A549 (cell line): ENCODE results near the gene NPAS2. TPM values are rescaled to one million over a fixed set of nuclear protein-coding genes. Genes with fewer than 3 reads are reported as not detected.

Experiments used
- ATAC-seq, 2 experiments: fragments of 200-7000 bp in 1 of 2; fragments of >200 bp in 1 of 2; cut with Nextera tagmentation in 1 of 2; cut with Tn5 transposase in 1 of 2; 3 replicates each; pipeline versions ENCODE4 v1.8.0 to v1.9.1; 2018 to 2020; ENCODE audit warnings: mild to moderate bottlenecking in 1 of 2, moderate library complexity in 1 of 2
- CTCF ChIA-PET: fragments of 300-600 bp; sonication (Branson Sonifier 250); formaldehyde crosslinking; extraction: SDS; loops from one replicate; lab custom pipeline; 2021; ENCODE audit warnings: antibody characterized with exemption, inconsistent platforms; lab: Yijun Ruan, JAX
- POLR2A ChIA-PET: fragments of 350-600 bp; formaldehyde crosslinking; extraction: SDS; loops from one replicate; lab custom pipeline; 2021; ENCODE audit warnings: antibody characterized with exemption, inconsistent platforms; lab: Yijun Ruan, JAX
- DNase-seq, 2 experiments: peaks; one replicate each; pipeline versions ENCODE4 v3.0.0 to v3.0.0-alpha.2; 2011 to 2016; ENCODE audit warnings: low read depth in 1 of 2, low spot score in 1 of 2
- FAIRE-seq: peaks from 2 replicates; lab custom pipeline; 2011; peaks lifted over from hg19 to GRCh38; lab: Jason Lieb, UNC
- H3K27ac ChIP-seq, 2 experiments: fragments of >200 bp; sonication (Bioruptor Twin); formaldehyde crosslinking; 3 replicates each; pipeline ENCODE4 v1.5.1; 2016 to 2017
- H3K4me1 ChIP-seq: fragments of >200 bp; sonication (Bioruptor Twin); formaldehyde crosslinking; 3 replicates; pipeline ENCODE4 v1.6.1; 2016
- H3K4me2 ChIP-seq: fragments of >200 bp; sonication (Bioruptor Twin); formaldehyde crosslinking; 3 replicates; pipeline ENCODE4 v1.6.1; 2016
- H3K4me3 ChIP-seq: fragments of >200 bp; sonication (Bioruptor Twin); formaldehyde crosslinking; 3 replicates; pipeline ENCODE4 v1.5.1; 2016
- H3K9me3 ChIP-seq: fragments of >200 bp; sonication (Bioruptor Twin); formaldehyde crosslinking; 3 replicates; pipeline ENCODE4 v1.6.1; 2016
- BHLHE40 ChIP-seq: IDR thresholded peaks from 2 replicates; pipeline ENCODE4 v1.6.1; 2012; ENCODE audit warnings: low read depth, low read length, inconsistent platforms
- CBX2 ChIP-seq: fragments of 200-600 bp; sonication (generic); IDR thresholded peaks from 2 replicates; pipeline ENCODE4 v1.6.1; 2016; ENCODE audit warnings: low read depth, mild to moderate bottlenecking, borderline replicate concordance
- CHD2 ChIP-seq: fragments of 150-350 bp; IDR thresholded peaks from 2 replicates; pipeline ENCODE4 v1.6.1; 2014; ENCODE audit warnings: low read length; ENCODE audit not compliant: partially characterized antibody
- CTCF ChIP-seq: fragments of >200 bp; sonication (Bioruptor Twin); formaldehyde crosslinking; IDR thresholded peaks from 3 replicates; pipeline ENCODE4 v1.5.1; 2016
- EHMT2 ChIP-seq: fragments of 200-600 bp; sonication (generic); IDR thresholded peaks from 2 replicates; pipeline ENCODE4 v1.6.1; 2016; ENCODE audit warnings: antibody characterized with exemption, low read depth, mild to moderate bottlenecking, moderate library complexity
- EP300 ChIP-seq, 2 experiments: fragments of >200 bp; sonication (Bioruptor Twin); formaldehyde crosslinking; IDR thresholded peaks; 2 replicates in 1 of 2; 3 replicates in 1 of 2; pipeline ENCODE4 v1.6.1; 2016 to 2017
- ESRRA ChIP-seq: fragments of 150-350 bp; IDR thresholded peaks from 2 replicates; pipeline ENCODE4 v1.6.1; 2014; ENCODE audit warnings: mild to moderate bottlenecking, low read length, borderline replicate concordance
- FOXS1 ChIP-seq: fragments of 250-450 bp; sonication (Bioruptor Pico); IDR thresholded peaks from 2 replicates; pipeline ENCODE4 v1.5.0; 2020; ENCODE audit warnings: mild to moderate bottlenecking, moderate library complexity
- HOXA7 ChIP-seq: fragments of 250-450 bp; sonication (Bioruptor Pico); IDR thresholded peaks from 2 replicates; pipeline ENCODE4 v1.5.0; 2020; ENCODE audit warnings: mild to moderate bottlenecking, moderate library complexity
- HOXB13 ChIP-seq: fragments of 250-450 bp; sonication (Bioruptor Pico); IDR thresholded peaks from 2 replicates; pipeline ENCODE4 v1.5.0; 2020; ENCODE audit warnings: low read depth, mild to moderate bottlenecking, moderate library complexity
- KDM5A ChIP-seq: fragments of 200-600 bp; sonication (generic); IDR thresholded peaks from 2 replicates; pipeline ENCODE4 v1.6.1; 2016; ENCODE audit warnings: antibody characterized with exemption, mild to moderate bottlenecking
- NR3C1 ChIP-seq: fragments of >200 bp; sonication (Bioruptor Twin); formaldehyde crosslinking; IDR thresholded peaks from 3 replicates; pipeline ENCODE4 v1.6.1; 2017
- POLR2AphosphoS2 ChIP-seq: conservative IDR thresholded peaks from 2 replicates; pipeline ENCODE4 v1.6.1; 2012; ENCODE audit warnings: low read length, improper control_type of control experiment, inconsistent platforms
- RAD21 ChIP-seq, 2 experiments: fragments of >200 bp in 1 of 2; sonication (Bioruptor Twin) in 1 of 2; formaldehyde crosslinking in 1 of 2; IDR thresholded peaks in 1 of 2; conservative IDR thresholded peaks in 1 of 2; 2 replicates in 1 of 2; 3 replicates in 1 of 2; pipeline ENCODE4 v1.6.1; 2012 to 2018; ENCODE audit warnings: inconsistent platforms in 1 of 2
- RFX5 ChIP-seq: fragments of 450-650 bp; IDR thresholded peaks from 2 replicates; pipeline ENCODE4 v1.7.1; 2014; ENCODE audit warnings: antibody characterized with exemption, mild to moderate bottlenecking, moderate library complexity
- SREBF2 ChIP-seq: fragments of 450-650 bp; IDR thresholded peaks from 2 replicates; pipeline ENCODE4 v1.6.1; 2014; ENCODE audit warnings: mild to moderate bottlenecking, moderate library complexity
- TP53 ChIP-seq: fragments of 250-450 bp; sonication (Bioruptor Pico); IDR thresholded peaks from 2 replicates; pipeline ENCODE4 v1.5.0; 2021; ENCODE audit warnings: mild to moderate bottlenecking, moderate library complexity
- WGBS: methylation state at CpG from one replicate; pipeline ENCODE4 v1.1.6; 2017; ENCODE audit errors: missing lambda C conversion rate; 5-methylcytosine and 5-hydroxymethylcytosine counted together
- polyA plus RNA-seq, 4 experiments: library from polyadenylated mRNA; depleted of rRNA in 3 of 4; stranded (reverse); fragments of >200 nt; fragmentation: RNase III in 1 of 4; extraction: RNeasy Plus Mini Kit Qiagen cat#74134 plus additional on column Dnase treatment in 1 of 4; gene quantifications; 2 replicates in 3 of 4; 3 replicates in 1 of 4; pipeline ENCODE4 v1.2.3, GENCODE V29; 2011 to 2017
- TF ChIP-seq, protein P1 (sequence below): fragments of 150-350 bp; IDR thresholded peaks from 2 replicates; pipeline ENCODE4 v1.6.1; 2014; ENCODE audit warnings: low read depth, mild to moderate bottlenecking, low read length
- TF ChIP-seq, protein P2 (sequence below): fragments of >200 bp; sonication (Bioruptor Twin); formaldehyde crosslinking; IDR thresholded peaks from 3 replicates; pipeline ENCODE4 v1.6.1; 2016
- TF ChIP-seq, protein P3 (sequence below): fragments of 200-600 bp; sonication (generic); IDR thresholded peaks from 2 replicates; pipeline ENCODE4 v1.6.1; 2016; ENCODE audit warnings: antibody characterized with exemption, mild to moderate bottlenecking, moderate library complexity

Gene NPAS2
- polyA plus RNA-seq, 2 of the 4 experiments (the other 2 are of a cell fraction), result 31.4 to 56.1 TPM

DNA sequence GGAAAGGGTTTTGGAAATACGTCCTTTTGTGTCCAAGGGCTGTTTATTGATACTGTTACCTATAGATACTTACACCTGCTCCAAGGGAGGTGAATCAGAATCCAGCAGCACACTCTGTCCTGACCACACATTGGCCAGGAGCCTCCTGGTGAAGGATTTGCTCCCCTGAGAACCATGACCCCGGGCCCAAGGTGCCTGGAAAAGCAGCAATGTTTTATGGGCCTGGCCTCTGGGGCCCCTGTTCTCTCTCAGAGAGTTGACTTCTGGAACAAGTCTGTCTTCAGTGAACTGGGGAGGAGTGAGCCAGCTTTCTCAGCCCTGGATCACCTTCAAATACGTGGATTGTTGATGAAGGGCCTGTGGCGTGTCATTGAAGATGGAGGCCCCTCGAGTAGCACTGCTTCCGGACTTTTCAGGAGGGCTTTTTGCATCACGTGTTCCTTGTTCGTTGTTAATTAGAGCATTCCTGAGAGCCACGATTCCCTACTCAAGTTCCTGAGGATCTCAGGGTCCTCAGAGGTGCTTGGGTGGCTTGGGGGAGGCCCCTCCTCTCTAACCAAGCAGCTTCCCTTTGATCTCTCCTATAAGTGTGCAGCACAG lies 103.6 kb downstream of the NPAS2 start:
- ChIA-PET CTCF (interaction anchor here (1.6 kb wide), 1 partner anchor 317 kb away, joined by 5 read pairs; no protein-coding TSS in a partner anchor), POLR2A (no interaction called here)
- TF ChIP-seq RAD21 (conservative IDR thresholded peaks at IDR 0.05 in 1 of 2, IDR thresholded peaks at IDR 0.05 in 1 of 2), result no peak
- TF ChIP-seq EP300 (IDR thresholded peaks at IDR 0.05), result no peak
- no peak for TF ChIP-seq BHLHE40
- TF ChIP-seq KDM5A, result no peak
- no peak for TF ChIP-seq ESRRA
- TF ChIP-seq, protein P1, sequence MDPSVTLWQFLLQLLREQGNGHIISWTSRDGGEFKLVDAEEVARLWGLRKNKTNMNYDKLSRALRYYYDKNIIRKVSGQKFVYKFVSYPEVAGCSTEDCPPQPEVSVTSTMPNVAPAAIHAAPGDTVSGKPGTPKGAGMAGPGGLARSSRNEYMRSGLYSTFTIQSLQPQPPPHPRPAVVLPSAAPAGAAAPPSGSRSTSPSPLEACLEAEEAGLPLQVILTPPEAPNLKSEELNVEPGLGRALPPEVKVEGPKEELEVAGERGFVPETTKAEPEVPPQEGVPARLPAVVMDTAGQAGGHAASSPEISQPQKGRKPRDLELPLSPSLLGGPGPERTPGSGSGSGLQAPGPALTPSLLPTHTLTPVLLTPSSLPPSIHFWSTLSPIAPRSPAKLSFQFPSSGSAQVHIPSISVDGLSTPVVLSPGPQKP, result no peak
- TF ChIP-seq NR3C1, result no peak
- TF ChIP-seq POLR2AphosphoS2, result no peak
- no peak for TF ChIP-seq TP53 (CRISPR knock-in tag)
- no peak for TF ChIP-seq CBX2
- TF ChIP-seq FOXS1 (CRISPR knock-in tag), result no peak
- TF ChIP-seq RFX5, result no peak
- TF ChIP-seq CTCF, result no peak
- no peak for TF ChIP-seq SREBF2
- TF ChIP-seq EHMT2, result no peak
- FAIRE-seq (no peak), DNase-seq (no peak), ATAC-seq (no peak)
- Histone ChIP-seq H3K9me3 (no peaks in the 10 kb centered on the region), H3K4me1 (no peaks in the 10 kb centered on the region), H3K4me3 (no peak overlapping the region), H3K4me2 (no peak overlapping the region), H3K27ac (peak overlapping the region in 1 of 2 experiments; percentile 21; a peak in 1 of 6 replicates)
- 89% methylated on average over 9 of the region's 9 CpGs for WGBS

- POLR2A ChIA-PET, result no interaction called here
- CTCF ChIA-PET, result interaction anchor here (1.0 kb wide), 1 partner anchor 225 kb away, joined by 6 read pairs; no protein-coding TSS in a partner anchor
- no peak for TF ChIP-seq HOXB13 (CRISPR knock-in tag)
- TF ChIP-seq HOXA7, result no peak
- TF ChIP-seq CHD2, result no peak
- TF ChIP-seq, protein P2, sequence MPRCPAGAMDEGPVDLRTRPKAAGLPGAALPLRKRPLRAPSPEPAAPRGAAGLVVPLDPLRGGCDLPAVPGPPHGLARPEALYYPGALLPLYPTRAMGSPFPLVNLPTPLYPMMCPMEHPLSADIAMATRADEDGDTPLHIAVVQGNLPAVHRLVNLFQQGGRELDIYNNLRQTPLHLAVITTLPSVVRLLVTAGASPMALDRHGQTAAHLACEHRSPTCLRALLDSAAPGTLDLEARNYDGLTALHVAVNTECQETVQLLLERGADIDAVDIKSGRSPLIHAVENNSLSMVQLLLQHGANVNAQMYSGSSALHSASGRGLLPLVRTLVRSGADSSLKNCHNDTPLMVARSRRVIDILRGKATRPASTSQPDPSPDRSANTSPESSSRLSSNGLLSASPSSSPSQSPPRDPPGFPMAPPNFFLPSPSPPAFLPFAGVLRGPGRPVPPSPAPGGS, result no peak
- TF ChIP-seq, protein P3, sequence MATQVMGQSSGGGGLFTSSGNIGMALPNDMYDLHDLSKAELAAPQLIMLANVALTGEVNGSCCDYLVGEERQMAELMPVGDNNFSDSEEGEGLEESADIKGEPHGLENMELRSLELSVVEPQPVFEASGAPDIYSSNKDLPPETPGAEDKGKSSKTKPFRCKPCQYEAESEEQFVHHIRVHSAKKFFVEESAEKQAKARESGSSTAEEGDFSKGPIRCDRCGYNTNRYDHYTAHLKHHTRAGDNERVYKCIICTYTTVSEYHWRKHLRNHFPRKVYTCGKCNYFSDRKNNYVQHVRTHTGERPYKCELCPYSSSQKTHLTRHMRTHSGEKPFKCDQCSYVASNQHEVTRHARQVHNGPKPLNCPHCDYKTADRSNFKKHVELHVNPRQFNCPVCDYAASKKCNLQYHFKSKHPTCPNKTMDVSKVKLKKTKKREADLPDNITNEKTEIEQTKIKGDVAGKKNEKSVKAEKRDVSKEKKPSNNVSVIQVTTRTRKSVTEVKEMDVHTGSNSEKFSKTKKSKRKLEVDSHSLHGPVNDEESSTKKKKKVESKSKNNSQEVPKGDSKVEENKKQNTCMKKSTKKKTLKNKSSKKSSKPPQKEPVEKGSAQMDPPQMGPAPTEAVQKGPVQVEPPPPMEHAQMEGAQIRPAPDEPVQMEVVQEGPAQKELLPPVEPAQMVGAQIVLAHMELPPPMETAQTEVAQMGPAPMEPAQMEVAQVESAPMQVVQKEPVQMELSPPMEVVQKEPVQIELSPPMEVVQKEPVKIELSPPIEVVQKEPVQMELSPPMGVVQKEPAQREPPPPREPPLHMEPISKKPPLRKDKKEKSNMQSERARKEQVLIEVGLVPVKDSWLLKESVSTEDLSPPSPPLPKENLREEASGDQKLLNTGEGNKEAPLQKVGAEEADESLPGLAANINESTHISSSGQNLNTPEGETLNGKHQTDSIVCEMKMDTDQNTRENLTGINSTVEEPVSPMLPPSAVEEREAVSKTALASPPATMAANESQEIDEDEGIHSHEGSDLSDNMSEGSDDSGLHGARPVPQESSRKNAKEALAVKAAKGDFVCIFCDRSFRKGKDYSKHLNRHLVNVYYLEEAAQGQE, result no peak
- ATAC-seq (peak; percentile 36 to 40; a peak in 2 of 6 replicates), FAIRE-seq (no peak), DNase-seq (no peak)
- Histone ChIP-seq H3K9me3 (no peaks in the 10 kb centered on the region), H3K4me2 (no peak overlapping the region), H3K4me3 (no peak overlapping the region), H3K27ac (no peak overlapping the region; a peak in 1 of 6 replicates), H3K4me1 (no peaks in the 10 kb centered on the region)
- WGBS, result 95% methylated on average over 1 of the region's 1 CpG
These were observed 104.2 kb downstream of the NPAS2 start for GRCh38 chr2:100924122-100924519.
